Neural progenitor cell (in vitro differentiated cells): Measurements from ENCODE around the gene FAM110A. TPM values are rescaled to one million over a fixed set of nuclear protein-coding genes. Genes with fewer than 3 reads are reported as not detected.

Source experiments
- DNase-seq: peaks from one replicate; pipeline ENCODE4 v3.0.0-alpha.2; 2016; ENCODE audit warnings: low spot score
- H2AFZ ChIP-seq: fragments of 200-600 bp; sonication (generic); replicated peaks from 2 replicates; pipeline ENCODE4 v1.6.1; 2016; ENCODE audit warnings: antibody characterized with exemption
- H3F3A ChIP-seq: fragments of 200-600 bp; sonication (generic); 2 replicates; pipeline ENCODE4 v1.6.1; 2016; ENCODE audit warnings: antibody characterized with exemption, low read depth
- H3K27ac ChIP-seq: fragments of 200-600 bp; sonication (generic); 2 replicates; pipeline ENCODE4 v1.5.1; 2016; ENCODE audit warnings: mild to moderate bottlenecking
- H3K27me3 ChIP-seq: fragments of 200-600 bp; sonication (generic); 2 replicates; pipeline ENCODE4 v1.6.1; 2016; ENCODE audit warnings: mild to moderate bottlenecking, moderate library complexity
- H3K36me3 ChIP-seq: fragments of 200-600 bp; sonication (generic); 2 replicates; pipeline ENCODE4 v1.5.1; 2016
- H3K4me1 ChIP-seq: fragments of 200-600 bp; sonication (generic); 2 replicates; pipeline ENCODE4 v1.6.1; 2016; ENCODE audit warnings: mixed run types
- H3K4me2 ChIP-seq: fragments of 200-600 bp; sonication (generic); 2 replicates; pipeline ENCODE4 v1.6.1; 2016
- H3K4me3 ChIP-seq: fragments of 200-600 bp; sonication (generic); 2 replicates; pipeline ENCODE4 v1.5.1; 2016
- H3K79me2 ChIP-seq: fragments of 200-600 bp; sonication (generic); 2 replicates; pipeline ENCODE4 v1.6.1; 2016; ENCODE audit warnings: low read depth
- H3K9ac ChIP-seq: fragments of 200-600 bp; sonication (generic); 2 replicates; pipeline ENCODE4 v1.6.1; 2016
- H3K9me3 ChIP-seq: fragments of 200-600 bp; sonication (generic); 2 replicates; pipeline ENCODE4 v1.5.1; 2016; ENCODE audit warnings: low read depth
- H4K20me1 ChIP-seq: fragments of 200-600 bp; sonication (generic); 2 replicates; pipeline ENCODE4 v1.6.1; 2016; ENCODE audit warnings: low read depth
- H3K27ac Mint-ChIP-seq: 3 replicates; pipeline ENCODE4 v1.8.0; 2021; ENCODE audit warnings: mixed read lengths
- H3K27me3 Mint-ChIP-seq: 2 replicates; pipeline ENCODE4 v1.8.0; 2022; ENCODE audit warnings: low read depth, mild to moderate bottlenecking, inconsistent platforms, moderate library complexity, mixed read lengths; ENCODE audit not compliant: insufficient read depth
- H3K36me3 Mint-ChIP-seq: 3 replicates; pipeline ENCODE4 v1.8.0; 2021; ENCODE audit warnings: mixed read lengths
- H3K4me1 Mint-ChIP-seq: 3 replicates; pipeline ENCODE4 v1.8.0; 2021; ENCODE audit warnings: mixed read lengths
- H3K4me3 Mint-ChIP-seq: 3 replicates; pipeline ENCODE4 v1.8.0; 2021; ENCODE audit warnings: mild to moderate bottlenecking, moderate library complexity, mixed read lengths
- H3K9me3 Mint-ChIP-seq: 3 replicates; pipeline ENCODE4 v1.8.0; 2020; ENCODE audit warnings: mixed read lengths
- EZH2 ChIP-seq: fragments of 200-600 bp; sonication (generic); IDR thresholded peaks from 2 replicates; pipeline ENCODE4 v1.6.1; 2017; ENCODE audit warnings: antibody characterized with exemption, mild to moderate bottlenecking, moderate library complexity
- EZH2phosphoT487 ChIP-seq: fragments of 200-600 bp; sonication (generic); IDR thresholded peaks from 2 replicates; pipeline ENCODE4 v1.6.1; 2017; ENCODE audit warnings: antibody characterized with exemption
- total RNA-seq: library from RNA; depleted of rRNA; stranded (reverse); fragments of >200 nt; gene quantifications from 2 replicates; pipeline ENCODE4 v1.2.3, GENCODE V29; 2015; ENCODE audit warnings: low replicate concordance
- TF ChIP-seq, protein P1 (sequence below): fragments of 200-600 bp; sonication (generic); IDR thresholded peaks from 2 replicates; pipeline ENCODE4 v1.5.1; 2017; ENCODE audit warnings: antibody characterized with exemption, mild to moderate bottlenecking

FAM110A gene
- total RNA-seq, 1 donor from 2014 or later = 2.9 TPM

GRCh38 chr20:878511-879307, 45.2 kb downstream of the FAM110A start:
- H3K9me3 ChIP-seq = no peaks in the 10 kb centered on the region

GRCh38 chr20:879626-880025, 46.1 kb downstream of the FAM110A start:
- TF ChIP-seq EZH2 = no peak
- TF ChIP-seq, protein P1, sequence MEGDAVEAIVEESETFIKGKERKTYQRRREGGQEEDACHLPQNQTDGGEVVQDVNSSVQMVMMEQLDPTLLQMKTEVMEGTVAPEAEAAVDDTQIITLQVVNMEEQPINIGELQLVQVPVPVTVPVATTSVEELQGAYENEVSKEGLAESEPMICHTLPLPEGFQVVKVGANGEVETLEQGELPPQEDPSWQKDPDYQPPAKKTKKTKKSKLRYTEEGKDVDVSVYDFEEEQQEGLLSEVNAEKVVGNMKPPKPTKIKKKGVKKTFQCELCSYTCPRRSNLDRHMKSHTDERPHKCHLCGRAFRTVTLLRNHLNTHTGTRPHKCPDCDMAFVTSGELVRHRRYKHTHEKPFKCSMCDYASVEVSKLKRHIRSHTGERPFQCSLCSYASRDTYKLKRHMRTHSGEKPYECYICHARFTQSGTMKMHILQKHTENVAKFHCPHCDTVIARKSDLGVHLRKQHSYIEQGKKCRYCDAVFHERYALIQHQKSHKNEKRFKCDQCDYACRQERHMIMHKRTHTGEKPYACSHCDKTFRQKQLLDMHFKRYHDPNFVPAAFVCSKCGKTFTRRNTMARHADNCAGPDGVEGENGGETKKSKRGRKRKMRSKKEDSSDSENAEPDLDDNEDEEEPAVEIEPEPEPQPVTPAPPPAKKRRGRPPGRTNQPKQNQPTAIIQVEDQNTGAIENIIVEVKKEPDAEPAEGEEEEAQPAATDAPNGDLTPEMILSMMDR = no peak
- no peak for TF ChIP-seq EZH2phosphoT487
- Histone ChIP-seq H3K4me3 (no peak overlapping the region), H3K79me2 (no peaks in the 10 kb centered on the region), H3K4me2 (no peak overlapping the region), H3K27ac (no peak overlapping the region), H3K9ac (no peak overlapping the region), H3K9me3 (no peaks in the 10 kb centered on the region), H3K27me3 (no peaks in the 10 kb centered on the region), H3K4me1 (no peaks in the 10 kb centered on the region), H2AFZ (no peak overlapping the region), H3K36me3 (no peaks in the 10 kb centered on the region), H4K20me1 (peaks cover 6% of the 10 kb centered on the region), H3F3A (no peaks in the 10 kb centered on the region)
- H3K27me3 Mint-ChIP-seq = peaks cover 8% of the 10 kb centered on the region
- no peak for DNase-seq
- H3K9me3 Mint-ChIP-seq = no peaks in the 10 kb centered on the region
- no peak overlapping the region for H3K27ac Mint-ChIP-seq
- H3K4me1 Mint-ChIP-seq = no peaks in the 10 kb centered on the region
- no peaks in the 10 kb centered on the region for H3K36me3 Mint-ChIP-seq
- no peak overlapping the region for H3K4me3 Mint-ChIP-seq

More at GRCh38 chr20:878511-879307, 45.2 kb downstream of the FAM110A start:
- Histone ChIP-seq H3K27ac (no peak overlapping the region), H3K4me3 (no peak overlapping the region), H3K36me3 (no peaks in the 10 kb centered on the region), H4K20me1 (peaks cover 2% of the 10 kb centered on the region), H3K27me3 (no peaks in the 10 kb centered on the region), H3K9ac (no peak overlapping the region), H3K4me2 (no peak overlapping the region), H3K4me1 (no peaks in the 10 kb centered on the region), H3K79me2 (no peaks in the 10 kb centered on the region), H2AFZ (no peak overlapping the region), H3F3A (no peaks in the 10 kb centered on the region)
- peak; percentile 85 for DNase-seq
- H3K27me3 Mint-ChIP-seq = peaks cover 7% of the 10 kb centered on the region
- no peaks in the 10 kb centered on the region for H3K9me3 Mint-ChIP-seq
- H3K27ac Mint-ChIP-seq = no peak overlapping the region
- H3K36me3 Mint-ChIP-seq = no peaks in the 10 kb centered on the region
- TF ChIP-seq, protein P1 = no peak
- TF ChIP-seq EZH2 = no peak
- no peak overlapping the region for H3K4me3 Mint-ChIP-seq
- no peaks in the 10 kb centered on the region for H3K4me1 Mint-ChIP-seq

DNA sequence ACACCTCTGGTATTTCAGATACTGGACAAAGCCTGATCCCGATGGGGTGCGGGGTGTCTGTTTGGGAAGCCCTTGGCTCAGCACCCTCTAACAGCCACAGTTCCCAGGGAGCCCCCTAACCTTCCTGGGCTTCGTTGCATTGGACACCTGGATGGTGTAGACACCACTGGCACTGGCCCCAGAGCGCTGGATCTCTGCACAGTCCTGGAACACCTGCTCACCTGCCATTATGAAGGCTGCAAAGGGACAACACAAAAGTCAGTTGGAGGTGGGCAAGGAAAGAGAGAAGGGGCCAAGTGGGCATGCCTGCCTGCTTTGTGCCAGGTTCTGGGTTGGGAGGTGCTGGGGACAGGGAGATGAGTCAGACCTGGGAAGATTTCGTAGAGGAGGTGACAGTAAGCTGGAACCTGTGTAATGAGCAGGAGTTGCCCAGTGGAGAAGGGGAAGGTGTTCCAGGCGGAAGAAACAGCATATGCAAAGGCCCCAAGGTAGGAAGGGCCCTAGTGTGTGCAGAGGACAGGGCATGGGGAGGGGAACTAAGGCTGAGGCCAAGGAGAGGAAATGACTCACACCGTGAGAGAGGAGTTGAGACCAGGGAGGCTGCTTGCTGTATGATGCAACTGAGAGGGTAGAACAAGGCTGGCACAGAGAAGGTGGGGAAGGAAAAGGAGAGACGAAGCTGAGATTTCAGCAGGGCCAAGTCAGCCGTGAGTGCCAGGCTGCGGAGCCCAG, 47.7 kb downstream of the FAM110A start:
- Histone ChIP-seq H2AFZ (no peak overlapping the region), H3K4me3 (no peak overlapping the region), H3K79me2 (no peaks in the 10 kb centered on the region), H4K20me1 (peaks cover 14% of the 10 kb centered on the region), H3K9me3 (no peaks in the 10 kb centered on the region), H3F3A (no peaks in the 10 kb centered on the region), H3K9ac (no peak overlapping the region), H3K27ac (no peak overlapping the region), H3K4me2 (no peak overlapping the region), H3K27me3 (peaks cover 11% of the 10 kb centered on the region), H3K4me1 (peaks cover 3% of the 10 kb centered on the region), H3K36me3 (no peaks in the 10 kb centered on the region)
- Mint-ChIP-seq H3K27me3 (peaks cover 14% of the 10 kb centered on the region), H3K4me1 (no peaks in the 10 kb centered on the region), H3K9me3 (no peaks in the 10 kb centered on the region), H3K36me3 (no peaks in the 10 kb centered on the region), H3K27ac (no peak overlapping the region), H3K4me3 (no peak overlapping the region)
- DNase-seq = no peak
- TF ChIP-seq EZH2 = no peak
- no peak for TF ChIP-seq EZH2phosphoT487
- TF ChIP-seq, protein P1 = no peak
